ENCODE measurements around the gene ASXL2.
"Not testable (repeated sequence)": the region's sequence is repeated elsewhere in the genome, so short reads cannot be mapped to it uniquely, and the experiment has no call there.

ASXL2 gene

DNA sequence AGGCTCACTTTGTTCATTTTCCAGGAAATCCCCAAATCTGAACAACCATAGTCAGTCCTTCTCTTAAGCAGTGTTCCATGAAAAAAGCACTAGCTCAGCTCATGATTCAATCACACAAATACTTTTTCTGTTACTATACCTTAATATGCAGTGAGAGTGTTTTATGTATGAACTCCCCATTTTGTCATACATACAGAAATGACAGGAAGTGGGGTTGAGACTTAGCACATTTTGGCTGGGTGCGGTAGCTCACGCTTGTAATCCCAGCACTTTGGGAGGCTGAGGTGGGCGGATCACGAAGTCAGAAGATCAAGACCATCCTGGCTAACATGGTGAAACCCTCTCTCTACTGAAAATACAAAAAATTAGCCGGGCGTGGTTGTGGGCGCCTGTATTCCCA, 149.7 kb downstream of the ASXL2 start:
- no peak for DNase-seq

DNA sequence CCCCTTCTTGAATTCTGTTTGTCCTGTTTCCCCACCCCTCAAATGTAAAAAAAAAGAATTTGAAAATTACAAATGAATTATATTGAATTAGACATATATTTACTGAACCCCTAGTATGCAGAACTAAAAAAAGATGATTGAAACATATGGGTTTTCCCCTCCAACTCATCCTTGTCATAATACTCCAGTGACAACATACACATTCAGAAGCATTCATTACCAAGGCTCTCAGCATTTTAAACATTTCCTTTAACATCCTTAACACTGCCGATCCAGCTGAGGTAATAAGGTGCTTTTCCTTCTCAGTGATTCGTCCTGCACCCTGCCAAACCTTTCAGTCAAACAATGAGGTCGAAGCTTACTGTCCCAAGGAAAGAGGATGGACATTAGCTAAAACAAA, 151.8 kb downstream of the ASXL2 start:
- DNase-seq, result no peak

- DNase-seq, result no peak
Observed at GRCh38 chr2:25725877-25726276, 152.4 kb downstream of the ASXL2 start.

DNA sequence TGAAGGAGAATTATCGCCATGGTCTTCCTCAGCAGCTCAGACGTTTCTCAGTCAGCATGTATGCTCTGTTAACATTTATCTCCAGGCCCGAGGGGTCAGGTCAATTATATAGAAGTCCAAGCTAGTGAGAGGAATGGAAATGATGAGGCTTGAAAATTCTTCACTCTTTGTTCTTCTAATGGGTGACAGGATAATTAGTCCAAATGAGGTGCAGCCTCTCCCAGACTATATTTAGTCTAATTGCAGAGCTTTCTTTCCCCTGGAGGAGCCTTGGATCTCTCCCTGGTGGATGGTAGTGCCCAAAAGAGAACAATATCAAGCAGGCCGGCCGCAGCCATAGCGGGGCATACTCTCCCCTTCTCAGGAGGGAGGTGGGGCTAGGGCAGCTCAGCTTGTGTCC, 153.5 kb downstream of the ASXL2 start:
- no peak for DNase-seq

GRCh38 chr2:25722224-25722623, 156.1 kb downstream of the ASXL2 start:
- no peak for DNase-seq

- no peak for DNase-seq
Observed at GRCh38 chr2:25720575-25720974, 157.7 kb downstream of the ASXL2 start.

DNA sequence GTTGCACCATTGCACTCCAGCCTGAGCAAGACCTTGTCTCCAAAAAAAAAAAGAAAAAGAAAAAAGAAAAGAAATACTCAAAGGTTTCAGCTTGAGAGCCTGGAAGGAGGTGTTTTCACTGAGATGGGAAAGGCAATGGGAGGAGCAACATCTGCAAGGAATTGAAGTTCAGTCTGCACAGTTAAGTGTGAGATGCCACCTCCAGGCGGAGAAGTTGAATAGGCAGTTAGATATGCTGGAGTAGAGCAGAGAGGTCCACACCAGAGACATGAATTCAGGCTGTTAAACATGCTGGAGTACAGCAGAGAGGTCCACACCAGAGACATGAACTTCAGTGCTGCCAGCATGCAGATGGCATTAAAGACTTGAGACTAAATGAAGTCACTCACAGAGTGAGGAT, 163.5 kb downstream of the ASXL2 start:
- DNase-seq, result peak in 1 of 2 experiments; percentile 26

DNA sequence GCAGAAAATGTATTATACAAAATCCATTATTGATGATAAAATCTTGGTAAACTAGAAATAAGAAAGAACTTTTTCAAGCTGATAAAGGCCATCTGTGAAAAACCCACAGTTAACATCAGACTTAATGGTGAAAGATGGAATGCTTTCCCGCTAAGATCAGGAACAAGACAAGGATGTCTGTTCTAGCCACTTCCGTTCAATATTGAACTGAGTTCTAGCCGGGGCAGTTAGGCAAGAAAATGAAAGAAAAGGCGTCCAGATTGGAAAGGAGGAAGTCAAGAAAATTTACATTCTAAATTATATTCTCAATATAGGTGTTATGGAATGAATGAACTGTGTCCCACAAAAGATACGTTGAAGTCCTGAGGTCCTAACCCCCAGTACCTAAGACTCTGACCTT, 165.8 kb downstream of the ASXL2 start:
- no peak for DNase-seq

DNA sequence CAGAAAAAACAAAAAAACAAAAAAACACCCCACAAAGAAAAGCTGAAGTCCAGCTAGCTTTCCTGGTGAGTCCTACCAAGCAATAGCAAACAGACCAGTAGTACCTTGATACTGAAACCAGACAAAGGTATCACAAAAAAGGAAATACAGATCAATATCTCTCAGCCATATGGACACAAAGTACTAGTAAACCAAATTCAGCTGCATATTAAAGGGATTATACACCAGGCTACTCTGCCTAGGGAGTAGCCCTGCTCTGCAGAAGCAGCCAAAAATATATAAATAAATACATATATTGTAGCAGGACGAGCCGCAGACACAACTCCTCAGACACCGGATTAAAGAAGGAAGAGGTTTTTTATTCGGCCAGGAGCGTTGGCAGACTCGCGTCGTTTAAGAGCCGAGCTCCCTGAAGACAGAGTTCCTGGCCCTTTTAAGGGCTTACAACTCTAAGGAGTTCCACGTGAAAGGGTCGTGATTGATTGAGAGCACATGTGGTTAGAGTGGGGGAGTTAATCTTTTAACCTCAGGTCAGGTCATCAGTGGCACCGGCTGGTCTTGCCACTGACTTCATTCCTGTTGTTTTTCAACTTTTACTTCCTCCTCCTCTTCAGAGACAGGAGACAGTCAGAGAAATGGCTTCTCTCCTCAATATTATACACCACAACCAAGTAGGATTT, 166.5 kb downstream of the ASXL2 start:
- DNase-seq, result peak; percentile 31 to 75

DNA sequence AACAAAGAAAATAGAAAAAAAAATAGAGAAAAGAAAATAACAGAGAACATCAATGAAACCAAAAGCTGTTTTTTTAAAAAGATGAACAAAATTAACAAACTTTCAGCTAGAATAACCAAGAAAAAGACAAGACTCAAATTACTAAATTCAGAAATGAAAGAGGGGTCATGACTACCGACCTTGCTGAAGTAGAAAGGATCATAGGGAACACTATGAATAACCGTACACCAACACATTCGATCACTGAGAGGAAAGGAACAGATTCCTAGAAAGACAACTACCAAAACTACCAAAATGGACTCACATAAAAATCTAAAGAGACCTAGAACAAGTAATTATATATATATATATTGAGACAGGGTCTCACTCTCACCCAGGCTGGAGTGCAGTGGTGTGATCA, 167.5 kb downstream of the ASXL2 start:
- DNase-seq, result no peak

DNA sequence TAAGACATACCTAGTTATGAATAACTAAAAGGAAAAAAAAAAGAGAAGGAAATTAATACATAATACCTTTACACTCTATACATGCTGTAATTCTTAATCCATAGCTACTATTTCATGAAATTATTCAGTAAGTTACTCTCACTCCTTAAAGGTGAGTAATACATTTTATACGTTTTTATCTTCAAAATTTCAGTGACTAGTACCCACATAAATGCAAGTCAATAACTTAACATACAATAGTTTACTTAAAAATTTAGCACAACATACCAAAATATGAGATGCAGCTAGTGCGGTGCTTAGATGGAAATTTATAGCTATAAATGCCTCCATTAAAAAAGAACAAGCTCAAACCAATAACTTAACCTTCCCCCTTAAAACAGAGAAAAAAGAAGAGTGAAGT, 168.9 kb downstream of the ASXL2 start:
- DNase-seq, result no peak

DNA sequence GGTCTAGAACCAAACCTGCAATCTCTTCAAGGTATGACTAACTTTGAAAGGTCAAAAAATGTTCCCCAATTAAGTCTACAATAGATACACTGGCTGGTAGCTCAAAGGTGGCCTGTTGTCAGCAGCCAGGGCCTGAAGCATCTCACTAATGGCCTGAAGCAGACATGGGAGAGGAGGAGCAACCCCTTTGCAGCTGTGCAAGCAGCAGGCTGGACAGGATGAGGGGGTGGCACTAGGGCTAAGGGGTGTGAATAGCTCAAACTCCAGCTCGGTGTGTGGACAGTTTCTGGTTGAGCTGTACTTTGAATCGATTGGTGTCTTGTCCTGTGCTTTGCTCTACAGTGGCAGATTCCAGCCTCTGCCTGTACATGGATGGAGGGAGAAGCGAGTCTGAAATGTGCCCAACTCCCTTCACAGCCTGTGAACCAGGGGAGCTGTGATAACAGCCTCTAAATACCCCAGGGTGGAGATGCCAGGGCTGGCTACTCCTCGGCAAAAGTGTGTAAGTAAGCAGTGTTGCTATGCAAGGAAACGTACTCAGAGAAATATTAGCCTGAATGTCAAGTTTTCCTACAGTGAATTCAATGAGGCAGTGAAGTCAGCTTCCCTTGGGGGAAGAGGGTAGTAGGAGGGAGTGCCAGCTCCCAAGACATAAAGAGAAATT, 170.2 kb downstream of the ASXL2 start:
- peak in 1 of 2 experiments; percentile 56 for DNase-seq

DNA sequence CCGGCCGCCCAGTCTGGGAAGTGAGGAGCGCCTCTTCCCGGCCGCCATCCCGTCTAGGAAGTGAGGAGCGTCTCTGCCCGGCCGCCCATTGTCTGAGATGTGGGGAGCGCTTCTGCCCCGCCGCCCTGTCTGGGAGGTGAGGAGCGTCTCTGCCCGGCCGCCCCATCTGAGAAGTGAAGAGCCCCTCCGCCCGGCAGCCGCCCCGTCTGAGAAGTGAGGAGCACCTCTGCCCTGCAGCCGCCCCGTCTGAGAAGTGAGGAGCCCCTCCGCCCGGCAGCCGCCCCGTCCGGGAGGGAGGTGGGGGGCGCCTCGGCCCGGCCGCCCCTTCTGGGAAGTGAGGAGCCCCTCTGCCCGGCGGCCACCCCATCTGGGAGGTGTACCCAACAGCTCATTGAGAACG, 172.7 kb downstream of the ASXL2 start:
- not testable (repeated sequence) for DNase-seq

- peak; percentile 82 to 87 for DNase-seq
Observed at GRCh38 chr2:25701801-25702200, 176.5 kb downstream of the ASXL2 start.

DNA sequence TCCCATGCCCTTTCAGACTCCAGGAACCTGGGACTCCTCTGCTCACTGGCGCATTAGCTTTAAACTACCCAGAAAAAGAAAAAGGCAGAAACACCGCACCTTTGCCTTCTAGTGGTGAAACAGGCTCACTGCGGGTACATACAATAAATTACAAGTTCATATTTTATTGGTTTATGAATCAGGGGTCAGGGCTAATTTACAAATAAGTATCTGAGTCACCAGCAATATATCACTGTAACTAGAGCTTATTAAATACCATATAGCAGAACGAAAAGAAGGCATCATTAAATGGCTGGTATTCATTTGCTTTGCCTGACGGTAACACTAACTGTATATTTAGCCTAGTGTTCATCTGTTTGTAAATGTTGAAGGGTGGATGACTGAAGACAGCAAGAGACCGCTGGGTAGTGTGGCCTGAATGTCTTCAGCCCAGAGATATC, 178.0 kb downstream of the ASXL2 start:
- DNase-seq, result peak; percentile 34 to 64

GRCh38 chr2:25699216-25699615, 179.1 kb downstream of the ASXL2 start:
- peak; percentile 71 to 84 for DNase-seq

- DNase-seq, result no peak
Observed at GRCh38 chr2:25698752-25699151, 179.5 kb downstream of the ASXL2 start.

GRCh38 chr2:25697559-25698341, 180.5 kb downstream of the ASXL2 start:
- DNase-seq, result peak in 1 of 2 experiments; percentile 27

GRCh38 chr2:25692737-25693445, 185.4 kb downstream of the ASXL2 start:
- no peak for DNase-seq

DNA sequence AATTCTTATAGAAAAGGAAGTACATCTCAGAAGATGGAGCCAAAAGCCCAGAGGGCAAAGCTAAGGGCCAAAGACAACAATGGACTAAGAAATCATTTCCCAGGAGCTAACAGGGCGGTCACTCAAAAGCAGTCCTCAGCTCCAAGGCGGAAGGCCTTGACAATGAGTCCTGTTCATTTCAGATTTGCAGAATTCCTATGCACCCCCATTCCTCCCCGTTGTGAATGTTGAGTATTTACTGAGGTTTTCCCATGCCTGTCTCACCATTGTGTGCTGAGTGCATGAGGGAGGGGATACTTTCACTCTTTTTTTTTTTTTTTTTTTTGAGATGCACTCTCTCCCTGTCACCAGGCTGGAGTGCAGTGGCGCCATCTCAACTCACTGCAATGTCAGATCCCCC, 186.1 kb downstream of the ASXL2 start:
- DNase-seq, result no peak

DNA sequence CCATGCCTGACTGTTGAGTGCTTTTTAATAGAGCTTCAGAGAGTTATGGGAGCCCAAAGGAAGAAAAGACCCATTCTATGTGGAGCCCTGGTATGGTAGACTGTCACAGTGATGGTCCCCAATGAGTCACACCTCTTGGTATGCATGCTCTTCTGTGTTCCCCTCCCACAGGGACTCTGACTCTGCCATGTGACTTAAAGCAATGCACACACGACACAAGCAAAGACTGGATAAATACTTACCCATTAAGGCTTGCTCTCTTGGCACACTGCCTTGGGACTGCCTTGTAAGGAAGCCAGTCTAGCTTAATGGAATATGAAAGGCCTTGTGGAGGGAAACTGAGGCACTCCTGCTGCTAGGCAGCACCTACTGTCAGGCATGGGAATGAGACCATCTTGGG, 188.2 kb downstream of the ASXL2 start:
- DNase-seq, result no peak

DNA sequence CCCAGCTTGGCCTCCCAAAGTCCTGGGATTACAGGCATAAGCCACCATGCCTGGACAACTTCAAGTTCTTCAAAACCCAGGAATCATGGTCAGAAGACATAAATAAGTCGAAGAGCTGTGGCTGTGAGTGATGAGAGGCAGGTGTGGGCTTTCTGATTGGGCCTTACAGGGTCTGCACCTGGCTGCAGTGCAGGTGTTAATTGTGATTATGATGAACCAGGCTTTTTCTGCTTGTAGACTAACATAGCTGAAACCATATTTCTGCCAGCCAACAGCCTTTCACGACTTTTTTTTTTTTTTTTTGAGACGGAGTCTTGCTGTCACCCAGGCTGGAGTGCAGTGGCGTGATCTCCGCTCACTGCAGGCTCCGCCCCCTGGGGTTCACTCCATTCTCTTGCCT, 190.1 kb downstream of the ASXL2 start:
- DNase-seq, result no peak

GRCh38 chr2:25685741-25686140, 192.5 kb downstream of the ASXL2 start:
- no peak for DNase-seq
